ENCODE measurements around the gene CYTL1.

- TF ChIP-seq CTCF (IDR thresholded peaks at IDR 0.05) (no peak), POLR2AphosphoS5 (IDR thresholded peaks at IDR 0.05) (no peak)
Observed at GRCh38 chr4:5045097-5045496, 25.8 kb upstream of the CYTL1 start.

Measured in breast epithelium (tissue), 3 donors.